Gastrocnemius medialis (tissue), 4 donors: ENCODE data around the gene MPIG6B. TPM values are rescaled to one million over a fixed set of nuclear protein-coding genes. Genes with fewer than 3 reads are reported as not detected.

Experiments
- ATAC-seq, 2 donors: fragments of 150-250 bp; one replicate each; pipeline ENCODE4 v1.9.1; 2016
- DNase-seq, 2 donors: peaks; one replicate each; pipeline ENCODE4 v3.0.0-alpha.2; 2019
- H3K27ac ChIP-seq, 4 donors: fragments of 200-600 bp; sonication (generic); 1 replicate in 1 of 4; 2 replicates in 3 of 4; pipeline ENCODE4 v1.5.1; 2016 to 2018; ENCODE audit warnings: mild to moderate bottlenecking in 2 of 4, moderate library complexity in 1 of 4
- H3K27me3 ChIP-seq, 3 donors: fragments of 200-600 bp; sonication (generic) in 2 of 3; 1 replicate in 1 of 3; 2 replicates in 2 of 3; pipeline versions ENCODE4 v1.5.1 to v1.6.0; 2016 to 2019; ENCODE audit warnings: mild to moderate bottlenecking in 1 of 3, moderate library complexity in 1 of 3
- H3K36me3 ChIP-seq, 2 donors: fragments of 200-600 bp; sonication (generic) in 1 of 2; one replicate each; pipeline ENCODE4 v1.5.1; 2017 to 2018
- H3K4me1 ChIP-seq, 2 donors: fragments of 200-600 bp; sonication (generic) in 1 of 2; one replicate each; pipeline ENCODE4 v1.5.1; 2016 to 2017; ENCODE audit warnings: mild to moderate bottlenecking in 2 of 2
- H3K4me3 ChIP-seq, 4 donors: fragments of 200-600 bp; sonication (generic) in 3 of 4; 1 replicate in 1 of 4; 2 replicates in 3 of 4; pipeline ENCODE4 v1.5.1; 2016 to 2019; ENCODE audit warnings: mild to moderate bottlenecking in 2 of 4
- H3K9me3 ChIP-seq, 3 donors: fragments of 200-600 bp; sonication (generic) in 2 of 3; 1 replicate in 1 of 3; 2 replicates in 2 of 3; pipeline ENCODE4 v1.5.1; 2016 to 2019
- in situ Hi-C, 4 donors: fragments of 200-750 bp; cut with MboI; loops; one replicate each; pipeline versions ENCODE4 v1.15.0 to v1.8.0; 2017; ENCODE audit warnings: low sequenced_read_pairs in 4 of 4
- intact Hi-C: fragments of 100-400 bp; cut with DNase I; formaldehyde crosslinking; loops from one replicate; pipeline ENCODE4 v1.15.1; 2023; ENCODE audit warnings: low total_unique reads
- microRNA-seq, 2 donors: library from miRNA; unstranded; fragments of <30 nt; microRNA quantifications; one replicate each; pipeline ENCODE4, GENCODE V29; 2016; ENCODE audit warnings: borderline replicate concordance in 2 of 2
- total RNA-seq, 4 donors: library from RNA; depleted of rRNA; stranded (reverse); fragments of >200 nt; gene quantifications; one replicate each; pipeline versions ENCODE4 v1.1.0 to v1.2.3, GENCODE V29; 2016
- TF ChIP-seq, protein P1 (sequence below), 5 experiments: fragments of 450-650 bp in 3 of 5; fragments of 200-600 bp in 2 of 5; sonication (generic) in 2 of 5; IDR thresholded peaks in 4 of 5; conservative IDR thresholded peaks in 1 of 5; 1 replicate in 4 of 5; 2 replicates in 1 of 5; pipeline ENCODE4 v1.5.1; 2016 to 2019; ENCODE audit warnings: antibody characterized with exemption in 5 of 5, mild to moderate bottlenecking in 3 of 5, moderate library complexity in 3 of 5

Gene MPIG6B
- total RNA-seq, 4 donors from 2014 or later: not detected

DNA sequence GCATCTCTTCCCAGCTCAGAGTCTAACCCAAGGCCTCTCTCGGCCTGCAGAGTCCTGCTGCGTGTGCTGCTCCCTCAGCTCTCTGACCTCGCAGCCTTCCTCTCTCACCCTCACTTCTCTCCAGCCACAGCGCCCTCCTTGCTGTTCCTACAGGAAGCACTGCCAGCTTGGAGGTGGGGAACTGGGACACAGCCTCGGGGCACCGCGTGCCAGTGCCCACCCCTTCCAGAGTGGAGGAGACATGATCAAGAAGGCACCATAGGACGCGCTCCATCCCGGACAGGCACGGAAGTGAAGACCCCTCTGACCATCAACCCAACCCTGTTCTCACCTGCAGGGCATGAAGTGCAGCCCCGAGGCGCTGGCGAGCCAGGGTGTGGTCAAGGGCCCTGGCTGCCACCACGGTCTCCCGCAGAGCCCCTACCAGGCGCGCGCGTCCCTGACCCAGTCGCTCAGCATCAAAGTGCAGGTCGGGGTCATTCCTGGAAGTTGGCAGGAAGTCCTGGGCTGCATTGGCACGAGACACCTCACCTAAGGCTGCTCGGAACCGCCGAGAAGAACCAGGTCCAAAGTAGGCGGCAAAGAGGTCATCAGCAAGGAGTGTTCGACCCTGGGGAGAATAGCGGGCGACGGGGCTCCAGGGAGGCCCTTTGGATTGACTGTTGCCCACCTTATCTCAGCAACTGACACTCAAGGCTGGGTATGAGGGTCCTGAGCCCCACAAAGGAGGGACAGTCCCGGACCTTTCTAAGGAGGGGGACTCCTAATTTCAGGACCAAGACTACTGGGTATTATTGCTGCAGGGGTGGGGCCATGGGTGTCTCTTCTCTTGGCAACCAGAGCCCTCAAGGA, 52.7 kb downstream of the MPIG6B start:
- TF ChIP-seq, protein P1, sequence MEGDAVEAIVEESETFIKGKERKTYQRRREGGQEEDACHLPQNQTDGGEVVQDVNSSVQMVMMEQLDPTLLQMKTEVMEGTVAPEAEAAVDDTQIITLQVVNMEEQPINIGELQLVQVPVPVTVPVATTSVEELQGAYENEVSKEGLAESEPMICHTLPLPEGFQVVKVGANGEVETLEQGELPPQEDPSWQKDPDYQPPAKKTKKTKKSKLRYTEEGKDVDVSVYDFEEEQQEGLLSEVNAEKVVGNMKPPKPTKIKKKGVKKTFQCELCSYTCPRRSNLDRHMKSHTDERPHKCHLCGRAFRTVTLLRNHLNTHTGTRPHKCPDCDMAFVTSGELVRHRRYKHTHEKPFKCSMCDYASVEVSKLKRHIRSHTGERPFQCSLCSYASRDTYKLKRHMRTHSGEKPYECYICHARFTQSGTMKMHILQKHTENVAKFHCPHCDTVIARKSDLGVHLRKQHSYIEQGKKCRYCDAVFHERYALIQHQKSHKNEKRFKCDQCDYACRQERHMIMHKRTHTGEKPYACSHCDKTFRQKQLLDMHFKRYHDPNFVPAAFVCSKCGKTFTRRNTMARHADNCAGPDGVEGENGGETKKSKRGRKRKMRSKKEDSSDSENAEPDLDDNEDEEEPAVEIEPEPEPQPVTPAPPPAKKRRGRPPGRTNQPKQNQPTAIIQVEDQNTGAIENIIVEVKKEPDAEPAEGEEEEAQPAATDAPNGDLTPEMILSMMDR (IDR thresholded peaks at IDR 0.05 in 4 of 5, conservative IDR thresholded peaks at IDR 0.05 in 1 of 5): no peak
- in situ Hi-C loops (loop anchor here in 2 of 4 donors (10.0 kb wide), 1 partner anchor 59 kb away; no protein-coding TSS in a partner anchor), intact Hi-C loops (loop anchor here (1.0 to 10.0 kb wide), 2 partner anchors 54 to 89 kb away; partner anchors contain the start of gene NEU1)
- DNase-seq (no peak), ATAC-seq (no peak)
- Histone ChIP-seq H3K4me1 (peaks cover 11 to 17% of the 10 kb centered on the region in 2 donors), H3K4me3 (no peak overlapping the region), H3K36me3 (peaks cover 0 to 25% of the 10 kb centered on the region in 2 donors), H3K27ac (peak overlapping the region; percentile 83 to 88 (median 86)), H3K27me3 (no peaks in the 10 kb centered on the region), H3K9me3 (no peaks in the 10 kb centered on the region)

Small RNA genes within 50 kb of the gene (microRNA-seq; reads per million reads assigned to microRNA genes)
- 1.2 to 1.7 reads per million in 2 donors for gene MIR4646

Other genes with a start within 250 kb of the MPIG6B start
- 1 to 10 TPM in 1 of 4 donors, under 1 TPM in 3; 0.20 to 1.2 (median 0.50) TPM for gene MICB, start 225.2 kb upstream of the MPIG6B start, total RNA-seq
- not detected for gene MCCD1, start 194.4 kb upstream of the MPIG6B start, total RNA-seq
- gene DDX39B, start 181.4 kb upstream of the MPIG6B start, total RNA-seq: 100 to 1,000 TPM; 107 to 198 (median 144) TPM
- gene ATP6V1G2, start 176.8 kb upstream of the MPIG6B start, total RNA-seq: 1 to 10 TPM in 2 of 4 donors, under 1 TPM in 2; 0.46 to 1.8 (median 1.1) TPM
- gene NFKBIL1, start 175.8 kb upstream of the MPIG6B start, total RNA-seq: 10 to 100 TPM; 17.6 to 21.7 (median 20.3) TPM
- not detected for gene LTA, start 151.1 kb upstream of the MPIG6B start, total RNA-seq
- under 1 TPM in 2 of 4 donors, not detected in 2; 0.23 to 0.87 TPM for gene TNF, start 147.8 kb upstream of the MPIG6B start, total RNA-seq
- gene LTB, start 140.9 kb upstream of the MPIG6B start, total RNA-seq: not detected
- 10 to 100 TPM in 1 of 4 donors, 1 to 10 TPM in 2, not detected in 1; 1.6 to 22.3 (median 4.1) TPM for gene LST1, start 137.1 kb upstream of the MPIG6B start, total RNA-seq
- not detected for gene NCR3, start 130.4 kb upstream of the MPIG6B start, total RNA-seq
- 10 to 100 TPM in 1 of 4 donors, 1 to 10 TPM in 3; 4.3 to 11.0 (median 4.8) TPM for gene AIF1, start 108.1 kb upstream of the MPIG6B start, total RNA-seq
- 10 to 100 TPM; 38.9 to 67.7 (median 52.0) TPM for gene PRRC2A, start 102.7 kb upstream of the MPIG6B start, total RNA-seq
- 100 to 1,000 TPM; 305 to 509 (median 459) TPM for gene BAG6, start 70.7 kb upstream of the MPIG6B start, total RNA-seq
- gene APOM, start 67.5 kb upstream of the MPIG6B start, total RNA-seq: 1 to 10 TPM; 1.8 to 7.9 (median 2.4) TPM
- 10 to 100 TPM; 22.2 to 34.9 (median 26.8) TPM for gene C6orf47, start 62.6 kb upstream of the MPIG6B start, total RNA-seq
- gene GPANK1, start 58.4 kb upstream of the MPIG6B start, total RNA-seq: 10 to 100 TPM; 17.3 to 29.8 (median 24.5) TPM
- 100 to 1,000 TPM; 185 to 251 (median 226) TPM for gene CSNK2B, start 57.3 kb upstream of the MPIG6B start, total RNA-seq
- 1 to 10 TPM in 1 of 4 donors, under 1 TPM in 2, not detected in 1; 0.19 to 2.7 (median 0.60) TPM for gene LY6G5B, start 53.4 kb upstream of the MPIG6B start, total RNA-seq
- 1 to 10 TPM in 2 of 4 donors, not detected in 2; 1.3 to 3.2 TPM for gene LY6G5C, start 42.3 kb upstream of the MPIG6B start, total RNA-seq
- 10 to 100 TPM; 39.2 to 82.9 (median 57.5) TPM for gene ABHD16A, start 20.0 kb upstream of the MPIG6B start, total RNA-seq
- not detected for gene LY6G6F, start 16.5 kb upstream of the MPIG6B start, total RNA-seq
- gene LY6G6D, start 8.0 kb upstream of the MPIG6B start, total RNA-seq: not detected
- not detected for gene LY6G6C, start 1.6 kb upstream of the MPIG6B start, total RNA-seq
- gene DDAH2, start 5.9 kb downstream of the MPIG6B start, total RNA-seq: 10 to 100 TPM; 10.6 to 24.2 (median 15.4) TPM
- 10 to 100 TPM; 20.9 to 41.3 (median 26.3) TPM for gene CLIC1, start 13.2 kb downstream of the MPIG6B start, total RNA-seq
- gene MSH5, start 16.6 kb downstream of the MPIG6B start, total RNA-seq: 1 to 10 TPM in 3 of 4 donors, under 1 TPM in 1; 0.35 to 7.8 (median 1.6) TPM
- gene SAPCD1, start 39.3 kb downstream of the MPIG6B start, total RNA-seq: not detected
- 1 to 10 TPM; 2.0 to 7.8 (median 4.7) TPM for gene VWA7, start 54.0 kb downstream of the MPIG6B start, total RNA-seq
- 100 to 1,000 TPM in 1 of 4 donors, 10 to 100 TPM in 3; 39.2 to 102 (median 67.4) TPM for gene VARS1, start 72.4 kb downstream of the MPIG6B start, total RNA-seq
- 10 to 100 TPM; 25.1 to 43.7 (median 32.9) TPM for gene LSM2, start 83.6 kb downstream of the MPIG6B start, total RNA-seq
- gene HSPA1L, start 91.9 kb downstream of the MPIG6B start, total RNA-seq: 1 to 10 TPM; 1.1 to 7.1 (median 3.5) TPM
- 100 to 1,000 TPM in 2 of 4 donors, 10 to 100 TPM in 2; 85.8 to 205 (median 111) TPM for gene HSPA1A, start 92.2 kb downstream of the MPIG6B start, total RNA-seq
- gene HSPA1B, start 104.4 kb downstream of the MPIG6B start, total RNA-seq: 100 to 1,000 TPM in 2 of 4 donors, 10 to 100 TPM in 2; 71.5 to 178 (median 112) TPM
- 10 to 100 TPM; 20.8 to 42.7 (median 38.1) TPM for gene NEU1, start 139.4 kb downstream of the MPIG6B start, total RNA-seq
- gene SLC44A4, start 155.6 kb downstream of the MPIG6B start, total RNA-seq: 1 to 10 TPM in 1 of 4 donors, not detected in 3; 1.6 TPM
- gene EHMT2, start 174.3 kb downstream of the MPIG6B start, total RNA-seq: 10 to 100 TPM in 3 of 4 donors, 1 to 10 TPM in 1; 8.4 to 17.5 (median 13.0) TPM
- gene ZBTB12, start 178.7 kb downstream of the MPIG6B start, total RNA-seq: under 1 TPM in 1 of 4 donors, not detected in 3; 0.26 TPM
- 1 to 10 TPM; 2.7 to 4.9 (median 3.6) TPM for gene C2, start 204.3 kb downstream of the MPIG6B start, total RNA-seq
- gene CFB, start 222.7 kb downstream of the MPIG6B start, total RNA-seq: 10 to 100 TPM in 1 of 4 donors, 1 to 10 TPM in 3; 1.0 to 13.8 (median 6.1) TPM
- 10 to 100 TPM; 58.1 to 88.6 (median 78.7) TPM for gene NELFE, start 235.6 kb downstream of the MPIG6B start, total RNA-seq
- gene SKIC2, start 235.8 kb downstream of the MPIG6B start, total RNA-seq: 10 to 100 TPM; 21.2 to 51.9 (median 22.7) TPM
- gene DXO, start 248.8 kb downstream of the MPIG6B start, total RNA-seq: 10 to 100 TPM in 1 of 4 donors, 1 to 10 TPM in 3; 5.8 to 11.5 (median 8.5) TPM